B cell (primary cell): ENCODE measurements around the gene SAMD10.

ENCODE experiments used
- EZH2 ChIP-seq: IDR thresholded peaks from 2 replicates; pipeline ENCODE4 v1.6.1; 2012; ENCODE audit warnings: borderline replicate concordance, low read depth, mild to moderate bottlenecking, moderate library complexity, low read length; ENCODE audit not compliant: insufficient read depth, poor library complexity, severe bottlenecking
- TF ChIP-seq, protein P1 (sequence below): fragments of 200-600 bp; IDR thresholded peaks from one replicate; pipeline ENCODE4 v1.8.0; 2022; ENCODE audit warnings: antibody characterized with exemption, mild to moderate bottlenecking

DNA sequence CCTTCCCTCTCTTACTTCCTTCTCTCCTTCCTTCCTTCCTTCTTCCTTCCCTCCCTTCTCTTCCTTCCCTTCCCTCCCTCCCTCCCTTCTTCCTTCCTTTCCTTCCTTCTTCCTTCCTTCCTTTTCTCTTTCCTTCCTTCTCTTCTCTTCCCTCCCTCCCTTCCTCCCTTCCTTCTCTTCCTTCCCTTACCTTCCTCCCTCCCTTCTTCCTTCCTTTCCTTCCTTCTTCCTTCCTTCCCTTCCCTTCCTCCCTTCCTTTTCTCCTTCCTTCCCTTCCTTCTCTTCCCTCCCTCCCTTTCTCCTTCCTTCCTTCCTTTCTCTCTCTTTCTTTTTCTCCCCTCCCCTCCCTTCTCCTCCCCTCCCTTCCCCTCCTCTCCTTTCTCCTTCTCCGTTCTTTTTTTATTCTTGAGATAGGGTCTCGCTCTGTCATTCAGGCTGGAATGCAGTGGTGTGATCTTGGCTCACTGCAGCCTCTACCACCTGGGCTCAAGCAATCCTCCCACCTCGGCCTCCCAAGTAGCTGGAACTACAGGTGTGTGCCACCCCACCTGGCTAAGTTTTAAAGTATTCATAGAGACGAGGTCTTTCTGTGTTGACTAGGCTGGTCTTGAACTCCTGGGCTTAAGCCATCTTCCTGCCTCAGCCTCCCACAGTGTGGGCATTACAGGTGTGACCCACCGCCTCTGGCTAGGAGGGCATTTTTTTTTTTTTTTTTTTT is 8.6 kb downstream of the SAMD10 start:
- TF ChIP-seq, protein P1, sequence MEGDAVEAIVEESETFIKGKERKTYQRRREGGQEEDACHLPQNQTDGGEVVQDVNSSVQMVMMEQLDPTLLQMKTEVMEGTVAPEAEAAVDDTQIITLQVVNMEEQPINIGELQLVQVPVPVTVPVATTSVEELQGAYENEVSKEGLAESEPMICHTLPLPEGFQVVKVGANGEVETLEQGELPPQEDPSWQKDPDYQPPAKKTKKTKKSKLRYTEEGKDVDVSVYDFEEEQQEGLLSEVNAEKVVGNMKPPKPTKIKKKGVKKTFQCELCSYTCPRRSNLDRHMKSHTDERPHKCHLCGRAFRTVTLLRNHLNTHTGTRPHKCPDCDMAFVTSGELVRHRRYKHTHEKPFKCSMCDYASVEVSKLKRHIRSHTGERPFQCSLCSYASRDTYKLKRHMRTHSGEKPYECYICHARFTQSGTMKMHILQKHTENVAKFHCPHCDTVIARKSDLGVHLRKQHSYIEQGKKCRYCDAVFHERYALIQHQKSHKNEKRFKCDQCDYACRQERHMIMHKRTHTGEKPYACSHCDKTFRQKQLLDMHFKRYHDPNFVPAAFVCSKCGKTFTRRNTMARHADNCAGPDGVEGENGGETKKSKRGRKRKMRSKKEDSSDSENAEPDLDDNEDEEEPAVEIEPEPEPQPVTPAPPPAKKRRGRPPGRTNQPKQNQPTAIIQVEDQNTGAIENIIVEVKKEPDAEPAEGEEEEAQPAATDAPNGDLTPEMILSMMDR, result no peak
- no peak for TF ChIP-seq EZH2
